HK-2 (cell line): ENCODE data around the gene HOXC5.

Experiments
- DNase-seq: peaks from one replicate; pipeline ENCODE4 v3.0.0-alpha.2; 2018; ENCODE audit not compliant: unreplicated experiment

The HOXC5 gene

GRCh38 chr12:54019091-54019811 is 13.6 kb upstream of the HOXC5 start:
- DNase-seq, result peak; percentile 54

GRCh38 chr12:54019924-54020590 is 12.8 kb upstream of the HOXC5 start:
- DNase-seq, result no peak

GRCh38 chr12:54020591-54021405 is 12.1 kb upstream of the HOXC5 start:
- no peak for DNase-seq

GRCh38 chr12:54021432-54022013 is 11.3 kb upstream of the HOXC5 start:
- no peak for DNase-seq

- no peak for DNase-seq
These were observed 9.6 kb upstream of the HOXC5 start for GRCh38 chr12:54022960-54023884.

- DNase-seq, result no peak
These were observed 8.7 kb upstream of the HOXC5 start for GRCh38 chr12:54024127-54024526.

- DNase-seq, result no peak
These were observed 8.1 kb upstream of the HOXC5 start for GRCh38 chr12:54024581-54025305.

- DNase-seq, result no peak
These were observed 7.1 kb upstream of the HOXC5 start for GRCh38 chr12:54025499-54026405.

- DNase-seq, result no peak
These were observed 6.0 kb upstream of the HOXC5 start for GRCh38 chr12:54026640-54027441.

GRCh38 chr12:54027442-54027786 is 5.4 kb upstream of the HOXC5 start:
- no peak for DNase-seq

GRCh38 chr12:54028314-54029201 is 4.3 kb upstream of the HOXC5 start, which contains the start of gene HOXC6:
Gene HOXC6, plus strand, starts transcription at chr12:54028440. Its CDS starts 82 bp downstream, at chr12:54028522.
- DNase-seq, result no peak

GRCh38 chr12:54029529-54030441 is 3.1 kb upstream of the HOXC5 start:
- DNase-seq, result no peak

GRCh38 chr12:54030442-54030801 is 2.4 kb upstream of the HOXC5 start:
- no peak for DNase-seq

- no peak for DNase-seq
These were observed 1.9 kb upstream of the HOXC5 start for GRCh38 chr12:54030889-54031471.

GRCh38 chr12:54031480-54031879 is 1.4 kb upstream of the HOXC5 start:
- no peak for DNase-seq

GRCh38 chr12:54032086-54032619 is 697 bp upstream of the HOXC5 start:
- DNase-seq, result peak; percentile 10
